WTC11 (cell line): Measurements from ENCODE around the gene SOD2. TPM values are rescaled to one million over a fixed set of nuclear protein-coding genes. Genes with fewer than 3 reads are reported as not detected.
"Not testable (repeated sequence)": the region's sequence is repeated elsewhere in the genome, so short reads cannot be mapped to it uniquely, and the experiment has no call there.

Experiments
- ATAC-seq: fragments of 200-7000 bp; cut with Tn5 transposase; 2 replicates; pipeline ENCODE4 v1.10.0; 2021; ENCODE audit warnings: mild to moderate bottlenecking, moderate library complexity
- CTCF ChIA-PET: fragments of 300-600 bp; sonication (Branson Sonifier 250); formaldehyde crosslinking; loops from one replicate; lab custom pipeline; 2021; ENCODE audit warnings: antibody characterized with exemption; lab: Charles Lee
- POLR2A ChIA-PET: fragments of 350-600 bp; sonication (Branson Sonifier 250); formaldehyde crosslinking; loops from one replicate; lab custom pipeline; 2021; ENCODE audit warnings: antibody characterized with exemption; lab: Charles Lee
- DNase-seq: peaks from one replicate; pipeline ENCODE4 v3.0.0; 2021; ENCODE audit warnings: low spot score
- H3K27ac Mint-ChIP-seq: 2 replicates; pipeline ENCODE4 v1.8.0; 2021; ENCODE audit warnings: mixed read lengths
- H3K27me3 Mint-ChIP-seq: 2 replicates; pipeline ENCODE4 v1.8.0; 2021; ENCODE audit warnings: low read depth, mild to moderate bottlenecking, moderate library complexity, mixed read lengths
- H3K36me3 Mint-ChIP-seq: 2 replicates; pipeline ENCODE4 v1.8.0; 2021; ENCODE audit warnings: mixed read lengths
- H3K4me1 Mint-ChIP-seq: 2 replicates; pipeline ENCODE4 v1.8.0; 2022; ENCODE audit warnings: mixed read lengths
- H3K4me3 Mint-ChIP-seq: 2 replicates; pipeline ENCODE4 v1.8.0; 2021; ENCODE audit warnings: mild to moderate bottlenecking, moderate library complexity, mixed read lengths
- H3K9me3 Mint-ChIP-seq: 2 replicates; pipeline ENCODE4 v1.8.0; 2021; ENCODE audit warnings: mixed read lengths
- ATF3 ChIP-seq: sonication (generic); formaldehyde crosslinking; conservative IDR thresholded peaks from 2 replicates; pipeline ENCODE4 v1.8.1; 2022; ENCODE audit warnings: mild to moderate bottlenecking, missing genetic modification reagents
- JAZF1 ChIP-seq: fragments of 250-450 bp; sonication (Bioruptor Pico); IDR thresholded peaks from 2 replicates; pipeline ENCODE4 v1.9.0; 2021; ENCODE audit warnings: moderate library complexity, mild to moderate bottlenecking, inconsistent platforms
- NFYB ChIP-seq: sonication (generic); formaldehyde crosslinking; conservative IDR thresholded peaks from 2 replicates; pipeline ENCODE4 v1.8.0; 2022; ENCODE audit warnings: low read depth, missing genetic modification reagents
- PRRX2 ChIP-seq: fragments of 250-450 bp; sonication (Bioruptor Pico); IDR thresholded peaks from 2 replicates; pipeline ENCODE4 v1.8.0; 2021; ENCODE audit warnings: mild to moderate bottlenecking
- ZNF121 ChIP-seq: sonication (generic); formaldehyde crosslinking; IDR thresholded peaks from 2 replicates; pipeline ENCODE4 v1.8.0; 2023; ENCODE audit warnings: missing genetic modification reagents
- ZNF281 ChIP-seq: sonication (generic); formaldehyde crosslinking; IDR thresholded peaks from 2 replicates; pipeline ENCODE4 v1.8.0; 2023; ENCODE audit warnings: mild to moderate bottlenecking, missing genetic modification reagents
- ZNF423 ChIP-seq: fragments of 250-450 bp; sonication (Bioruptor Pico); IDR thresholded peaks from 2 replicates; pipeline ENCODE4 v2.1.2; 2022; ENCODE audit warnings: mild to moderate bottlenecking, moderate library complexity
- total RNA-seq: library from RNA; stranded (reverse); gene quantifications from 3 replicates; pipeline ENCODE4 v1.2.3, GENCODE V29; 2021
- TF ChIP-seq, protein P1 (sequence below): sonication (generic); formaldehyde crosslinking; IDR thresholded peaks from 2 replicates; pipeline ENCODE4 v1.8.1; 2023; ENCODE audit warnings: mild to moderate bottlenecking, missing genetic modification reagents

The SOD2 gene
- total RNA-seq, 1 experiment from 2014 or later: 82.6 TPM

DNA sequence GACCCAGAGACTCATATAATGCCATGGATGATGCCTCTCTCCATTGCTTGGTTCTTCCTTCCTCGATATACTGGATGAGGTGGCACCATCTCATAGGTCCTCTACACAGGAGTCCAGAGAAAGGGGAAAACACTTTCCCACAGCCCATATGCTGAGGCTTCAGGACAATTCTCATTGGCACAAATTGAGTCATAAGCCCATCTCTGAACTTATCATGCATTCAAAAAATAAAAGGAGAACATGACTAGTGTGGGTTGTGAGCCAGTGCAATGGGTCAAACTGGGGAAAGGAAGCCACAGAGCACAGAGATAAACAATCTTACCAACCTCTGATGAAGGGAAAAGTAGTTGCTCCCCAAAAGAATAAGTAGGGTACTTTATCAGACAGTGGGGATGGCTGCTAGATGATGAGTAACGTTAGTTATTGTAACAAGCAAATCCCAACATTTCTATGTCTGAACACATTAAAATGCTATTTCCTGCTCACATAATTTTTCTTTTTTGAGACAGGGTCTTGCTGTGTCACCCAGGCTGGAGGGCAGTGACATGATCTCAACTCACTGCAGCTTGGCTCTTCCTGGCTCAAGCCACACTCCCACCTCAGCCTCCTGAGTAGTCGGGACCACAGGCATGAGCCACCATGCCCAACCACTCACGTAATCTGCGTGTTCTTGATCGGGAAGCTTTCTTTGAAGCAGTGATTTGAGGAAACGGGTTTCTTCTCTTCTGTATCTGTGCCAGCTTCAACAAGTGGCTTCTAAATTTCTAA lies 27.0 kb downstream of the SOD2 start:
- peaks cover 33% of the 10 kb centered on the region for H3K9me3 Mint-ChIP-seq
- ATAC-seq (no peak), DNase-seq (no peak)
- H3K4me3 Mint-ChIP-seq: no peak overlapping the region
- ChIA-PET POLR2A (no interaction called here), CTCF (no interaction called here)
- peaks cover 39% of the 10 kb centered on the region for H3K36me3 Mint-ChIP-seq
- H3K27me3 Mint-ChIP-seq: peaks cover 3% of the 10 kb centered on the region; the same call in 1 of the 2 replicates
- H3K4me1 Mint-ChIP-seq: no peaks in the 10 kb centered on the region
- H3K27ac Mint-ChIP-seq: no peak overlapping the region
- TF ChIP-seq JAZF1 (CRISPR knock-in tag) (no peak), PRRX2 (CRISPR knock-in tag) (no peak), ZNF281 (CRISPR knock-in tag) (no peak), ZNF423 (no peak)

- H3K4me1 Mint-ChIP-seq, H3K27ac Mint-ChIP-seq, POLR2A ChIA-PET, H3K27me3 Mint-ChIP-seq, DNase-seq, H3K4me3 Mint-ChIP-seq, ATAC-seq: not testable (repeated sequence)
- peaks cover 31% of the 10 kb centered on the region for H3K9me3 Mint-ChIP-seq
- peaks cover 31% of the 10 kb centered on the region for H3K36me3 Mint-ChIP-seq
- CTCF ChIA-PET: interaction anchor here (1.2 kb wide), 1 partner anchor 8 kb away, joined by 5 read pairs; no protein-coding TSS in a partner anchor
Observed at GRCh38 chr6:159663368-159663889, 29.6 kb downstream of the SOD2 start.

- H3K4me1 Mint-ChIP-seq, DNase-seq: not testable (repeated sequence)
- peaks cover 33% of the 10 kb centered on the region for H3K36me3 Mint-ChIP-seq
Observed at GRCh38 chr6:159661977-159662376, 31.1 kb downstream of the SOD2 start.

GRCh38 chr6:159655409-159655988 lies 37.5 kb downstream of the SOD2 start:
- POLR2A ChIA-PET: interaction anchor here (1.1 kb wide), 1 partner anchor 37 kb away, joined by 3 read pairs; the partner anchor contains the start of gene SOD2
- H3K27me3 Mint-ChIP-seq: no peaks in the 10 kb centered on the region; the same call in 1 of the 2 replicates
- peaks cover 18% of the 10 kb centered on the region for H3K4me1 Mint-ChIP-seq
- ATAC-seq (peak; percentile 88), DNase-seq (peak; percentile 20)
- peaks cover 27% of the 10 kb centered on the region for H3K9me3 Mint-ChIP-seq
- peaks cover 18% of the 10 kb centered on the region for H3K36me3 Mint-ChIP-seq
- no peak overlapping the region for H3K4me3 Mint-ChIP-seq
- H3K27ac Mint-ChIP-seq: no peak overlapping the region
- CTCF ChIA-PET: interaction anchor here (0.9 to 3.0 kb wide), 22 partner anchors 8 to 545 kb away, joined by 3 to 33 read pairs (median 8); partner anchors contain the start of gene FNDC1
- no peak for TF ChIP-seq ATF3
- TF ChIP-seq, protein P1, sequence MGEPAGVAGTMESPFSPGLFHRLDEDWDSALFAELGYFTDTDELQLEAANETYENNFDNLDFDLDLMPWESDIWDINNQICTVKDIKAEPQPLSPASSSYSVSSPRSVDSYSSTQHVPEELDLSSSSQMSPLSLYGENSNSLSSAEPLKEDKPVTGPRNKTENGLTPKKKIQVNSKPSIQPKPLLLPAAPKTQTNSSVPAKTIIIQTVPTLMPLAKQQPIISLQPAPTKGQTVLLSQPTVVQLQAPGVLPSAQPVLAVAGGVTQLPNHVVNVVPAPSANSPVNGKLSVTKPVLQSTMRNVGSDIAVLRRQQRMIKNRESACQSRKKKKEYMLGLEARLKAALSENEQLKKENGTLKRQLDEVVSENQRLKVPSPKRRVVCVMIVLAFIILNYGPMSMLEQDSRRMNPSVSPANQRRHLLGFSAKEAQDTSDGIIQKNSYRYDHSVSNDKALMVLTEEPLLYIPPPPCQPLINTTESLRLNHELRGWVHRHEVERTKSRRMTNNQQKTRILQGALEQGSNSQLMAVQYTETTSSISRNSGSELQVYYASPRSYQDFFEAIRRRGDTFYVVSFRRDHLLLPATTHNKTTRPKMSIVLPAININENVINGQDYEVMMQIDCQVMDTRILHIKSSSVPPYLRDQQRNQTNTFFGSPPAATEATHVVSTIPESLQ (CRISPR knock-in tag): no peak
- TF ChIP-seq ZNF121 (CRISPR knock-in tag): no peak

More at GRCh38 chr6:159661977-159662376, 31.1 kb downstream of the SOD2 start:
- POLR2A ChIA-PET, H3K4me3 Mint-ChIP-seq, ATAC-seq, H3K27ac Mint-ChIP-seq, H3K27me3 Mint-ChIP-seq: not testable (repeated sequence)
- peaks cover 42% of the 10 kb centered on the region for H3K9me3 Mint-ChIP-seq
- peak; percentile 34; the same call in 1 of the 2 replicates for TF ChIP-seq NFYB
- CTCF ChIA-PET: interaction anchor here (0.7 kb wide), 1 partner anchor 487 kb away, joined by 3 read pairs; no protein-coding TSS in a partner anchor
